HG03045 (cell line): Measurements from ENCODE around the gene ZNF584.
"Not testable (repeated sequence)": the region's sequence is repeated elsewhere in the genome, so short reads cannot be mapped to it uniquely, and the experiment has no call there.

ENCODE experiments used
- ATAC-seq: cut with Tn5 transposase; IDR thresholded peaks from one replicate; pipeline ENCODE4 v1.9.1; 2021; ENCODE audit warnings: mild to moderate bottlenecking, moderate library complexity; ENCODE audit not compliant: unreplicated experiment

ZNF584 gene

DNA sequence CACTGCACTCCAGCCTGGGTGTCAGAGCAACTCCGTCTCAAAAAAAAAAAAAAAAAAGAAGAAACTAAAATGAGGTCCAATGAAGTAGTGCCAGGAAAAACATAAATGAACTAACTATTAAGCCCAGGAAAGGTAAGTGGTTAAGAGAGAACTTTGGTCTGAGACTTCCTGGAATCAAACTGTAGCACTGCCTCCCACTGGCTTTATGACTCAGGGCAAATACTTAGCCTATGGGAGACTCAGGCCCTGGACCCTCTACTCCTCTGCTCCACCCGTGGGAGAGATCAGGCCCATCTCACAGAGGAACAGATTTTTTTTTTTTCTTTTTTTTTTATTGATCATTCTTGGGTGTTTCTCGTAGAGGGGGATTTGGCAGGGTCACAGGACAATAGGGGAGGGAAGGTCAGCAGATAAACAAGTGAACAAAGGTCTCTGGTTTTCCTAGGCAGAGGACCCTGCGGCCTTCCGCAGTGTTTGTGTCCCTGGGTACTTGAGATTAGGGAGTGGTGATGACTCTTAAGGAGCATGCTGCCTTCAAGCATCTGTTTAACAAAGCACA, 4.5 kb upstream of the ZNF584 start:
- not testable (repeated sequence) for ATAC-seq

GRCh38 chr19:58406818-58407657, 1.4 kb upstream of the ZNF584 start:
- no peak for ATAC-seq

- ATAC-seq, result no peak
Observed at GRCh38 chr19:58407658-58408151, 744 bp upstream of the ZNF584 start.

DNA sequence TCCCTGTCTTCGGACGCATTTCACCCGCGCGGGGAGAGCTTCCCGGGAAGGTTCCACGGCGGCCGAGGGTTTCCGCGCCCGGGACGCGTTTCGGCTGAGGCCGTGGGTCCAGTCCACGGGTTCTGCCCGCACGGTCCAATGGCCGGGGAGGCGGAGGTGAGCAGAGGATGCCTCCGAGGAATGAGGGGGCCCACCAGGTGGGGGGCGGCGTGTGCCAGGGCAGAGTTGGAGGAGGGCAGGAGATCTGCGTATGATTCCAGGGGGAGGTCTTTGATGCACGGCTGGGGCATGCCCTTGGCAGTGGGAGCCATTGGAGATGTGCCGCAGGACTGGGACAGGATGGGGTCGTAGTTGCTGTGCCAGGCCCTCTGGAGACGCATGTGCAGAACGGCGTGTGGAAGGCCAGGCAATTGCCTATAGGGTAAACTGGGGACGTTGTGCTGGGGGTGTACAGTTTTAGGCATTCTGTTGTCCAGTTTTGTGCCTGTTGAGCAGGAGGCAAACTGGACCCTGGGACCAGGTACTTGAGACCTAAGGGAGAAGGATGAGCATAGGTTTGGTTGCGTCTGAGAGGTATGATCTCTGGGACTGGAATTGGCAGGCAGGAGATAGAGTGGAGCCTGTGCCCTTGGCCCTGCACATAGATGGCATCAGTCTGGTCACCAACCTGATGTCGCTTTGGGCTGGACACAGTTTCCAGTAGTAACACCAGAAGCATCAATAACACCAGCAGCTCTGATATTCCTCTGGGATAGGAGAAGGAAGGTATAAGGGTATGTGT, 751 bp downstream of the ZNF584 start:
- ATAC-seq, result peak; percentile 4

DNA sequence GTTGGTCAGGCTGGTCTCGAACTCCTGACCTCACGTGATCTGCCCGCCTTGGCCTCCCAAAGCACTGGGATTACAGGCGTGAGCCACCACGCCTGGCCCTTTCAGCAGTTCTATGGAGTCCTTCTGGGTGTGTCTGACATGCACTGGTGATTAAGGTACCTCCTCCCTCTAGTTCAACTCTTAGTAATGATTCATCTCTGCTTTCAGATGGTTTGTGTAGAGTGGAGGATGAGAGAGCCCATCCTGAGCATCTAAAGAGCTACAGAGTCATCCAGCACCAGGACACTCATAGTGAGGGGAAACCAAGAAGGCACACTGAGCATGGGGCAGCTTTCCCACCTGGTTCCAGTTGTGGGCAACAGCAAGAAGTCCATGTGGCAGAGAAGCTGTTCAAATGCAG, 8.2 kb downstream of the ZNF584 start:
- no peak for ATAC-seq

- ATAC-seq, result no peak
Observed at GRCh38 chr19:58417071-58417470, 8.6 kb downstream of the ZNF584 start.

DNA sequence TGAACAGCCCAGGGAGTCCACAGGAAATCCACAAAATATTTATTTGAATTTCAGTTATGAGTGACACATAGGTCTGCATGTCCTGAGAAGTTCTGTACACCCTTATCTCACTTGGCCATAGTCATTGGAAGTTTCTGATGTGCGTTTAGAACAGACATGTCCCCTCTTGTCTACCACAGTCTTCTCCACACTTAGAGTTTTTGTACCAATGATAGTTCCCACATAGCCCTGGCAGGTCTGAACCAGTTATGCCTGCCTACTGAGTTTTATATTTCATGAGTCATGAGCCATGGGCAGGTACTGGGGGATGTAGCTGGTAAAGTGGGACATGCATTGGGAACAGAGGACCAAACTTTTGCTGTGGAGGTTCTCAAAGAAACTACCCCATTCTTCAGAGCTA, 20.2 kb downstream of the ZNF584 start:
- no peak for ATAC-seq

- no peak for ATAC-seq
Observed at GRCh38 chr19:58429745-58430144, 21.3 kb downstream of the ZNF584 start.

DNA sequence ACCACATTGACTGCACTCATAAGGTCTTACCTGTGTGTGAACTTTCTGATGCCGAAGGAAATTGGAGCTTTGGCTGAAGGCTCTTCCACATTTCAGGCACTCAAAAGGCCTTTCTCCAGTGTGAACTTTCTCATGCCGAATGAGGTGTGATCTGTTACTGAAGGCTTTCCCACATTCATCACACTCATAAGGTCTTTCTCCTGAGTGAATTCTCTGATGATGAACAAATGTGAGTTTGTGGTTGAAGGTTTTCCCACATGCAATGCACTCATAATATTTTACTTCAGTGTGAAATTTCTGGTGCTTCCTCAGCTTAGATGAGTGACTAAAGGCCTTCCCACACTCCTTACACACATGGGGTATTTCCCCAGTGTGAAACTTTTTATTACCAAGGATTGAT, 25.8 kb downstream of the ZNF584 start:
- ATAC-seq, result no peak

DNA sequence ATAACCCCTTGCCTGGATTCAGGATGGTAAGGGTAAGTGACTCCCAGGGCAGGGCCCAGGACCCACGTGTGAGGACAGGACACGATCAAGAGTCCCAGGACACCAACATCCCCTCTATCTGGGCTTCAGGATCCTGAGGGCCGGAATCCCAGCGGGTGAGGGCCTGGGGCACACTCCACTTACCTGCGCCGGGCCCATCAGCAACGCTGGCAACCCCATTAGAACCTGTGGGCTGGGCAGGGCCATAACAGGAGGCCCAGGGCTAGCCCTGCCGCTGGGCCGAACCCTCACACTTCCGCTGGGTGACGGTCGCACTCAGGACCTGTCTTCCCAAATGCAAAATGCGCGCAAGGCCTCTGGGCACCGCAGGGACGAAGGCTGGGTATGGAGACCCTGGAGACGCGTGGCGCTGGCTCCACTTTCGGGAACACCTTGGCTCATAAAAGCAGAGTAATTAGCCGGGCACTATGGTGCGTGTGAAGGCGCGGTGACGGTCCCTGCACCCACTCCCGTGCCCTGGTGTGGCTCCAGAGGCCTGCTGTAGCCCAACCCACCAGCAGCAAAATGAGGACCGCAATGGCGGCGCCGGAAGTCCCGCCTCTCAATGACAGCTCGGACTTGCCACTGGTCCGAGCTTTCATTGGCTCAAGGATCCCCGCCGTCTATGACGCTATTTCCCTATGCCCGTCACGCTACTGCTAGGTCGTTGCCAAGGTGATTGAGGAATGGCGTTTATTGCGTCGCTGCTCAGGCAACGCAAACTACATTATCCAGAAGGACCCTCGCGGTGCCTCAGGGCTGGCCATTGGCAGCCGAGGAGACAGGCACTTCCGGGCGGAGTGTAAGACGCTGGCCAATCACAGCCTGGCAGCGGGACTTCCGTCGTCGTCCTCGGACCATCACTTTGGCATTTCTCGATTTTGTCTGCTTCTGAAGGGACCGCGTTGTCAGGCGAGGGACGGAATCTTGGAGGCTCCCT, 31.4 kb downstream of the ZNF584 start, which contains the start of gene ZNF132:
ZNF132 (minus strand) TSS at position 578 of the 979 bp plus-strand sequence; CDS start at position 246, 332 bp downstream.
- peak; percentile 94 for ATAC-seq

DNA sequence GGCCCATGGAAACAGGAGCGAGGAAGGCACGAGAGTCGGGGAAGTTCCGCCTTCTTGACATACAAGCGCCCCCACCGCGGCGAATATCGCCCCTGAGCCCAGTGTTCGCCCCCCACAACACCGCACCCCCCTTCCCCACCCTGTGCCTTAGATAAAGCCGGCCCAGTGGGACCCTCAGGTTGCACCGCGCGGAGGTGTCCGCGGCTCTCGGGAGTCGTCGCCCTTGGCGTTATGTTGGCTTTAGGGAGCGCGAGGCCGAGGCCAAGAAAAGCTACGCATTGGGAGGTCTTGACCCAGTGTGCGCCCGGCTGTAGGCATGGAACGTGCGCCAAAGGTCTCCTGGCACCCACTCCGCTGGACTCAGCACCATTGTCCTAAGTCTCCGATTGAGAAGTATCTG, 32.1 kb downstream of the ZNF584 start:
- no peak for ATAC-seq

DNA sequence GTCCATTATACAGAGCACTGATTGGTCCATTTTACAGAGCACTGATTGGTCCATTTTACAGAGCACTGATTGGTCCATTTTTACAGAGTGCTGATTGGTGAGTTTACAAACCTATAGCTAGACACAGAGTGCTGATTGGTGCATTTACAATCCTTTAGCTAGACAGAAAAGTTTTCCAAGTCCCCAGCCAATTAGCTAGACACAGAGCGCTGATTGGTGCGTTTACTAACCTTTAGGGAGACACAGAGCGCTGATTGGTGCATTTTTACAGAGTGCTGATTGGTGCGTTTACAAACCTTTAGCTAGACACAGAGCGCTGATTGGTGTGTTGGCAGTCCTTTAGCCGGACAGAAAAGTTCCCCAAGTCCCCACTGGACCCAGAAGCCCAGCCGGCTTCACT, 34.5 kb downstream of the ZNF584 start:
- not testable (repeated sequence) for ATAC-seq

- not testable (repeated sequence) for ATAC-seq
Observed at GRCh38 chr19:58448860-58449259, 40.4 kb downstream of the ZNF584 start.

- ATAC-seq, result not testable (repeated sequence)
Observed at GRCh38 chr19:58449980-58450379, 41.5 kb downstream of the ZNF584 start.

DNA sequence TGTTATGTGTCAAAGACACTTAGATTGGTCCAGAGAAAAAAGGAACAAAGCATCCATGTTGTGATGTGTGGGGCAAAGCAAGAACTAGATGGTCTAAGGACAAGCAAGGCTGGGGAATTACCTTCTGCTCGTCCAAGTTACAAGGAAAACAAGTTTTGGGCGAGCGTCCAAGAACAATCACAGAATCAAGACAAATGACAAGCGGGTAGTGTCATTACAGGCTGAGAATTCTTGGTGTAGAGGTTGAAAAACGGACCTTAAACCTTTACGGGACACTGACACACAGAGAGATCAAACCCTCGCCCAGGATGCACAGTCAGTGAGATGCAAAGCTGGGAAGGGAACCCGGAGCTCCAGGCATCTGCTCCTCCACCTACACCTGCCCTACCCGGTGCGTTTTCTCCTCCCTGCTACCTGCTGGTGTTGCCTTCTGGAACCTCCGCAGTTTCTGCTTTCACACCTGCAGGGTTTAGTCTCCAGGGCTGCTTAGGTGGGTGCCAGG, 42.5 kb downstream of the ZNF584 start:
- ATAC-seq, result no peak

- ATAC-seq, result peak; percentile 90
Observed at GRCh38 chr19:58451358-58452101, 43.1 kb downstream of the ZNF584 start, which contains the start of gene ZNF324B. ZNF324B (plus strand) TSS chr19:58451622; CDS start chr19:58453702, 2,080 bp downstream.

DNA sequence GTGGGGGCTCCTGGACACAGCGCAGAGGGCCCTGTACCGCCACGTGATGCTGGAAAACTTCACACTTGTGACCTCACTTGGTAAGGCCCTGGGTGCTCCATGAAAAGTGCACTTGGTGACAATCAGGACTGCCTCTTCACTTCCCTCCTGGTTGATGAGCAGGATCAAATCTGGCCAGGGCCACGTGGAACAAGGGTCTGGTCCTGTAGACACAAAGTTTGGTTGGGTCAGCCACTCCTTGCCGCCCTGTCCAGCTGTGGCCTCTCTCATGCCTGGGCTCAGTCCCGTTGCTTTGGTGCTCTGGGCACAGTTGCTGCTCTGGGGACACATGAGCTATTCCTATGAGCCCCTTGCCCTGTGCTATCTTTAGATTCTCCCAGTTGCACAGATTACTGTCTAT, 45.3 kb downstream of the ZNF584 start:
- ATAC-seq, result no peak

GRCh38 chr19:58455306-58455705, 46.9 kb downstream of the ZNF584 start:
- ATAC-seq, result no peak

DNA sequence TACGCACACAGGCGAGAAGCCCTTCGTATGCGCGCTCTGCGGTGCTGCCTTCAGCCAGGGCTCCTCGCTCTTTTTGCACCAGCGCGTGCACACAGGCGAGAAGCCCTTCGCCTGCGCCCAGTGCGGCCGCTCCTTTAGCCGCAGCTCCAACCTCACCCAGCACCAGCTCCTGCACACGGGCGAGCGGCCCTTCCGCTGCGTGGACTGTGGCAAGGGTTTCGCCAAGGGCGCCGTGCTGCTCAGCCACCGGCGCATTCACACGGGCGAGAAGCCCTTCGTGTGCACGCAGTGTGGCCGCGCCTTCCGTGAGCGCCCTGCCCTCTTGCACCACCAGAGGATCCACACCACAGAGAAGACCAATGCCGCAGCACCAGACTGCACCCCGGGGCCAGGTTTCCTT, 47.7 kb downstream of the ZNF584 start:
- no peak for ATAC-seq
